SJCRH30 (cell line): ENCODE measurements around the gene UTP11. TPM values are rescaled to one million over a fixed set of nuclear protein-coding genes. Genes with fewer than 3 reads are reported as not detected.

Source experiments
- DNase-seq, 2 experiments: peaks; one replicate each; pipeline ENCODE4 v3.0.0-alpha.2; 2015 to 2020
- H3K27ac ChIP-seq: fragments of 250-450 bp; sonication (Bioruptor Pico); 2 replicates; pipeline ENCODE4 v1.5.1; 2020; ENCODE audit warnings: mild to moderate bottlenecking, moderate library complexity
- H3K27me3 ChIP-seq: fragments of 250-450 bp; sonication (Bioruptor Pico); 2 replicates; pipeline ENCODE4 v1.5.1; 2020; ENCODE audit warnings: mild to moderate bottlenecking, moderate library complexity
- H3K36me3 ChIP-seq: fragments of 250-450 bp; sonication (Bioruptor Pico); 2 replicates; pipeline ENCODE4 v1.5.1; 2020; ENCODE audit warnings: mild to moderate bottlenecking, moderate library complexity
- H3K4me1 ChIP-seq: fragments of 250-450 bp; sonication (Bioruptor Pico); 2 replicates; pipeline ENCODE4 v1.5.1; 2020; ENCODE audit warnings: mild to moderate bottlenecking, moderate library complexity
- H3K4me3 ChIP-seq: fragments of 250-450 bp; sonication (Bioruptor Pico); 2 replicates; pipeline ENCODE4 v1.5.1; 2020; ENCODE audit warnings: mild to moderate bottlenecking, moderate library complexity
- H3K9me3 ChIP-seq: fragments of 250-450 bp; sonication (Bioruptor Pico); replicated peaks from 2 replicates; pipeline ENCODE4 v1.5.1; 2020; ENCODE audit warnings: mild to moderate bottlenecking, moderate library complexity
- total RNA-seq: library from RNA; depleted of rRNA; stranded (reverse); fragments of >200 nt; shearing (Covaris generic); gene quantifications from 2 replicates; pipeline ENCODE4 v1.2.3, GENCODE V29; 2014

Gene UTP11
- total RNA-seq, 1 experiment from 2014 or later = 128 TPM

- H3K4me1 ChIP-seq = peaks cover 34% of the 10 kb centered on the region
- no peaks in the 10 kb centered on the region for H3K27me3 ChIP-seq
- no peak overlapping the region for H3K4me3 ChIP-seq
- peaks cover 22% of the 10 kb centered on the region for H3K36me3 ChIP-seq
- DNase-seq = no peak
- no peaks in the 10 kb centered on the region for H3K9me3 ChIP-seq
- H3K27ac ChIP-seq = no peak overlapping the region
Observed at GRCh38 chr1:37998089-37998808, 14.3 kb upstream of the UTP11 start.

DNA sequence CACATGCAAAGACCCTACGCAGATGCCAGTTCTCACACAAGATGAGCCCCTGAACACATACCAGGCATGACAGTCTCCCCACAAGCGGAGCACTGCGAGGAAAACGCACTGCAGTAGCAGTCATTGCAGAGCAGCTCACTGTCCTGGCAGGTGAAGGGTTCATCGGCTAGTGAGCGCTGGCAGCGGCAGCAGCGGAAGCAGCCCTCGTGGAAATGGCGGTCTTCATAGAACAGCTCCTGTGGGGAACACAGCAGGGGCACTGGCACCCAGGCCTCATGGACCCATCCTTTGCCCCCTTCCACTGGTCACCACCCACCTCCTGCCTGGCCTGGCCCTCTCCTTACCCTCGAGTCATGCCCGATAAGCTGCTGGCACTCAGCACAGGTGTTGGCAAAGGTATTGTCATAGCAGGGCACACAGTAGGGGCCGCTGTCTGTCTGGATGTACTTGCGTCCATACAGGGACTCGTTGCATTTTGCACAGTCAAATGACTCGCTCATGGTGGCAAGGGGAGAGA, 13.6 kb upstream of the UTP11 start:
- Histone ChIP-seq H3K36me3 (peaks cover 22% of the 10 kb centered on the region), H3K4me3 (no peak overlapping the region), H3K27ac (peak overlapping the region; percentile 98), H3K4me1 (peaks cover 38% of the 10 kb centered on the region), H3K9me3 (no peaks in the 10 kb centered on the region), H3K27me3 (no peaks in the 10 kb centered on the region)
- no peak for DNase-seq

DNA sequence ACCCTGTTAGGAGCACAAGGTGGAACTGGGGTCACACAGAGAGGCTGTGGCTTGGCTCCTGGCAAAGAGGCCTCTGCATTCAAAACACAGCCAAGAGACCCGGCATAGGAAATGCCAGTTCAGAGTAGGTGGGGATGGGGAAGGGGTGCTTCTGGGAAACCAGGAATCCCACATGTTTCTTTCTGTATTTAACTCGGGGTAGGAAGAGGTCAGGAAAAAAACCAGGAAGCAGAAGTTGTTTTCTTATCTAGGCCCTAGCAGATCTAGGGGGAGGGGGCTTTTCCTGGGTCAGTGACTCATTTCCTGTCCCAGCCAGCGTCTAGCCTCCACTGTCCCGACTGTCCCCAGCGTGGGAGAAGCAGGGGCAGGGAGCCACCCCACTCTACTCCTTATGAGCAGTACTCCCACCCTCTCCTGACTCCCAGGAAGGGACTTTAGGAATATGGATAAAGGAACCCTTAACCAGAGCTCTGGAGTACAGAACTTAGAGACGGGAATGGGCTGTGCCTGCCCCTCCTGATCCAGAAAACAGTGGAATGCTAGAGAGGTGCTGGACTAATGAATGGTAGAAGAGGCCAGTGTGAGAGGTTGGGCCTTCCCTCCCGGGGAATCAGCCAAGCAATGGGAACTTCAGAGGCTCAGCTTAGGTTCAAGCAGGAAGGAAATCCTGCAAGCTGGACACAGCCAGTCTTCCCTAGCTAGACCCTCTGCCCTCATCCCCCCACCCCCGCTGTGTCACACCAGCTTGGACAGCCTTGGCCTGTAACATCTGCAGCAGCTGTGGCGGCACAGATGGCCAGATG, 12.9 kb upstream of the UTP11 start:
- Histone ChIP-seq H3K36me3 (peaks cover 21% of the 10 kb centered on the region), H3K4me1 (peaks cover 43% of the 10 kb centered on the region), H3K27me3 (no peaks in the 10 kb centered on the region), H3K9me3 (no peaks in the 10 kb centered on the region), H3K4me3 (peak overlapping the region; percentile 14), H3K27ac (peak overlapping the region; percentile 98)
- peak; percentile 70 to 72 for DNase-seq

GRCh38 chr1:38000233-38000528, 12.4 kb upstream of the UTP11 start:
- H3K4me3 ChIP-seq = peak overlapping the region; percentile 14

GRCh38 chr1:38000529-38001455, 11.7 kb upstream of the UTP11 start:
- Histone ChIP-seq H3K4me3 (peak overlapping the region; percentile 14), H3K36me3 (peaks cover 17% of the 10 kb centered on the region), H3K27me3 (no peaks in the 10 kb centered on the region), H3K4me1 (peaks cover 44% of the 10 kb centered on the region), H3K9me3 (no peaks in the 10 kb centered on the region), H3K27ac (peak overlapping the region; percentile 98)
- peak; percentile 91 to 92 for DNase-seq

More at GRCh38 chr1:38000233-38000528, 12.4 kb upstream of the UTP11 start:
- Histone ChIP-seq H3K27ac (peak overlapping the region; percentile 98), H3K36me3 (peaks cover 17% of the 10 kb centered on the region), H3K9me3 (no peaks in the 10 kb centered on the region), H3K27me3 (no peaks in the 10 kb centered on the region), H3K4me1 (peaks cover 43% of the 10 kb centered on the region)
- no peak for DNase-seq

- peak overlapping the region; percentile 71 for H3K4me3 ChIP-seq
- H3K4me1 ChIP-seq = peaks cover 50% of the 10 kb centered on the region
- H3K9me3 ChIP-seq = no peaks in the 10 kb centered on the region
- H3K27me3 ChIP-seq = no peaks in the 10 kb centered on the region
- DNase-seq = peak; percentile 37 to 51
- peak overlapping the region; percentile 12; the same call in 1 of the 2 replicates for H3K27ac ChIP-seq
- H3K36me3 ChIP-seq = peaks cover 3% of the 10 kb centered on the region
Observed at GRCh38 chr1:38003261-38004250, 9.0 kb upstream of the UTP11 start.

DNA sequence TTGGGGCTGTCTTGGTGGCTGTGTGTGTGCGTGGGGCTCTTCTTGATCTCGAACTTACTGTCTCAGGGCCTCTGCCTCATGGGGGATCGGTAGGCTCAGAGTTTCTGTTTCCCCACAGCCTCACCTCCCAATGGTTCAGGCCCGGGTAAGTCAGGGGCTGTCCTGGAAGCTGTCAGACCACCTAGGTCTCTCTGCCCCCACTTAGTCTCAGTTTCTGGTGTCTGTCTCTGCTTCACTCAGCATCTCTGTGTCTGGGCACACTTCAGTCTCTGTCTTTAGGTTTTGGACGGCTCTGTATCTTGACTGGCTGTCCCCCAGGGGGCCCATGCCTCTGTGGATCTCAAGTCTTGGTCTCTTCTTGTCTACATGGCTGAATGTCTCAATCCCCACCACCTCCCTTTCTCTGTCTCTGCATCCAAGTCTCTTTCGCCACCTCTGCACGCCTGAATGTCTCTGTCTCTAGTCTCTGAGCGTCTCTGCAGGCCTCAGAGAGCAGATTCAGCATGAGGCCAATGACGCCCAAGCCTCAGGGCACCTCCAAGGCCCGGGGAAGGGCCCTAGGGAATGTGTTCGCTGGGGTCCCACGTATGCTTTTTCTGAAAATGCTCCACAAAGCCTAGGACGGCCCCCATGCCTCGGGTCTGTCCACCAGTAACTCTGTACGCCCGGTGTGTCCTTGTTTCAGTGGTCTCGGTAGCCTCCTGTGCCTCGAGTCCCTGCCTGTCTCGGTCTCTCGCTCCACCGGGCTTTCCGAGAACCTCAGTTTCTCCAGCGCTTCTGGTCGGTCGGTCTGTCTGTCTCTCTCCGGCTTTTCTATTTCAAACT, 8.0 kb upstream of the UTP11 start:
- DNase-seq = peak; percentile 35 to 40
- Histone ChIP-seq H3K27me3 (no peaks in the 10 kb centered on the region), H3K4me1 (peaks cover 50% of the 10 kb centered on the region), H3K36me3 (no peaks in the 10 kb centered on the region), H3K9me3 (no peaks in the 10 kb centered on the region), H3K27ac (peak overlapping the region; percentile 12; the same call in 1 of the 2 replicates), H3K4me3 (peak overlapping the region; percentile 71)

DNA sequence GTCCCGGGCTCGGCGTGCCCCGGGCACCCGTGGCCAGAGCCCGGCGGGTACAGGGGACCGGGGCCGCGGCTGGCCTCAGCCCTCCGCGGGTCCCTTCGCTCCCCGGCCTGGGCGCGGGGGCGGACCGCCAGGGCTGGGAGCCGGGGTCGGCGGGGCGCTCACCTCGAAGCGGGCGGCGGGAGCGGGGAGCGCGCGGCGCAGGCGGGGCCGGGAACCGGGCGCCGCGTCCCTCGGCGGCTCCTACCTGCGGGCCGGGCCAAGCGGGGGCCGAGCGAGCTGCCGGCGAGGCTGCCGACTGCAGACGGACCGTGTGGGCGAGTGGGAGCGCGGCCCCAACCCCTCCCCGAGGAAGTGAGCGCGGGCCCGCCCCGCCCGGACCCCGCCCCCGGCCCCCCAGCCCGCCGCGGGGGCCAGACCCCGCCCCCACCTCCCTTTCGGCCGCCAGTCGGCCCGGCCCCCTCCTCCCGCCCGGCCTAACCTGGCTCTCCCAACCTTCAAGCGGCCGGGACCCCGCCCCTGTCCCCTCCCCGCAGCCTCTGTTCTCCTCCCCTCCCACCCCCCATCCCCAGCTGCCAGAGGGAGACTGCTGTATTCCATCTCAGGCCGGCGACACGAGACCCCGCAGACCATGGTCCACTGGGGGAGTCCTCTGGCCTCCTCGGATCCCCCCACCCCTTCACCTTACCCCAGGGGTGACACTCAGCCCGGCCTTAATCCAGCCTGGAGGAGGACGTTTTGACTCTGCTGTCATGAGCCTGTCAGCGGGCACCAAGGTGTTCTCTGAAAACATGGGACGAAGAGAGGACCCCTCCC, 7.1 kb upstream of the UTP11 start, which contains the start of gene FHL3:
TSS of gene FHL3 (minus strand) at position 320 of the 813 bp plus-strand sequence. CDS start 6,102 bp downstream, outside the sequence.
- Histone ChIP-seq H3K4me1 (peaks cover 49% of the 10 kb centered on the region), H3K27ac (peak within 1 kb of the TSS; percentile 15; the same call in 1 of the 2 replicates), H3K36me3 (no peaks in the 10 kb centered on the region), H3K4me3 (peak within 1 kb of the TSS; percentile 71), H3K27me3 (no peaks in the 10 kb centered on the region), H3K9me3 (no peaks in the 10 kb centered on the region)
- peak; percentile 84 to 86 for DNase-seq

DNA sequence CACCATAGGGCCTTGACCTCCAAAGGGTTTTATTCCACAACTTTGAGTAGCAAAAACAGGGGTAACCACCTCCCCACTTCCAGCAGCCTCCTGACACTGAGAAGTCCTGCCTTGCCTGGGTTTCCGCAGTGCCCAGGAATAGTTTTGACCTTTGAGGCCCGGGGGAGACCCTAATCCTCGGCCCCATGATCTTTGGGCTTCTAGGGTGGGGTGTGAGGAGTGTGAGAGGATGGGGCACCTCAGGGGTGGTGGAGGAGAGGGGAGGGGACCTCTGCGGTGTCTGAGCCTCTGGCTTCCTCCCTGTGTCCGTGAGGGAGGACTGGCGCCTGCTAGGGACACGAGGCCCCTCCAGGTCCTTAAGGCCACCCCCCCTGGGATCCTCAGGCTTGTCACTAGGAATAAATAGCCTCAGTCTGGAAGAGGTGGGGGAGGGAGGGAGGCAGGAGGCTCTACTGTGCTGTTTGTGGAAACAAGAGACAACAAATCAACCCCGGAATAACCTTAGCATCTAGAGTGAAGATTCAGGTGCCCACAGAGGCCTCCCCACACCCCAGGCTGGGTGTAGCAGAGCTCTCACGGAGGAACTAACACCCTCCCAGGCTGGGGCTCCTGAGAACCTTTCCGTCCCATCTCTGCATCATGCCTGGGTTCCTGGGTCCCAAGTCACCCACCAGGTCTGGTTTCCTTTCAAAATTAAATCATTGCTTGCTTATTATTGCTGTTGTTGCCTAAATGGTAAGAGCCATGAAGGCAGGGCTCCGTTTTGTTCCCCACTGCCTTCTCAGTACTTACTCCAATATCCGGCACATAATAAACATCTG, 6.3 kb upstream of the UTP11 start:
- Histone ChIP-seq H3K27me3 (no peaks in the 10 kb centered on the region), H3K27ac (peak overlapping the region; percentile 15; the same call in 1 of the 2 replicates), H3K4me3 (peak overlapping the region; percentile 50), H3K36me3 (no peaks in the 10 kb centered on the region), H3K9me3 (no peaks in the 10 kb centered on the region), H3K4me1 (peaks cover 45% of the 10 kb centered on the region)
- no peak for DNase-seq

GRCh38 chr1:38009088-38009840, 3.3 kb upstream of the UTP11 start:
- H3K9me3 ChIP-seq = no peaks in the 10 kb centered on the region
- H3K36me3 ChIP-seq = peaks cover 6% of the 10 kb centered on the region; the same call in 1 of the 2 replicates
- H3K27ac ChIP-seq = peak overlapping the region; percentile 46
- H3K4me1 ChIP-seq = peaks cover 37% of the 10 kb centered on the region
- no peaks in the 10 kb centered on the region for H3K27me3 ChIP-seq
- no peak overlapping the region for H3K4me3 ChIP-seq
- DNase-seq = peak; percentile 80 to 90

- peak overlapping the region; percentile 46 for H3K27ac ChIP-seq
- H3K9me3 ChIP-seq = no peaks in the 10 kb centered on the region
- H3K4me3 ChIP-seq = no peak overlapping the region
- no peaks in the 10 kb centered on the region for H3K27me3 ChIP-seq
- H3K4me1 ChIP-seq = peaks cover 35% of the 10 kb centered on the region
- H3K36me3 ChIP-seq = peaks cover 11% of the 10 kb centered on the region
- DNase-seq = no peak
Observed at GRCh38 chr1:38009841-38010180, 2.7 kb upstream of the UTP11 start.
